DND-41 (cell line): Measurements from ENCODE around the gene EIF4E.
"Not testable (repeated sequence)": the region's sequence is repeated elsewhere in the genome, so short reads cannot be mapped to it uniquely, and the experiment has no call there.

Experiments used
- EZH2 ChIP-seq: IDR thresholded peaks from 3 replicates; pipeline ENCODE4 v1.6.1; 2012; ENCODE audit warnings: borderline replicate concordance, low read depth, mild to moderate bottlenecking, moderate library complexity, low read length, inconsistent platforms; ENCODE audit not compliant: severe bottlenecking
- TF ChIP-seq, protein P1 (sequence below): IDR thresholded peaks from 2 replicates; pipeline ENCODE4 v1.5.1; 2012; ENCODE audit warnings: borderline replicate concordance, low read length, moderate library complexity, mild to moderate bottlenecking; ENCODE audit not compliant: poor library complexity, severe bottlenecking; ENCODE audit errors: extremely low read depth

DNA sequence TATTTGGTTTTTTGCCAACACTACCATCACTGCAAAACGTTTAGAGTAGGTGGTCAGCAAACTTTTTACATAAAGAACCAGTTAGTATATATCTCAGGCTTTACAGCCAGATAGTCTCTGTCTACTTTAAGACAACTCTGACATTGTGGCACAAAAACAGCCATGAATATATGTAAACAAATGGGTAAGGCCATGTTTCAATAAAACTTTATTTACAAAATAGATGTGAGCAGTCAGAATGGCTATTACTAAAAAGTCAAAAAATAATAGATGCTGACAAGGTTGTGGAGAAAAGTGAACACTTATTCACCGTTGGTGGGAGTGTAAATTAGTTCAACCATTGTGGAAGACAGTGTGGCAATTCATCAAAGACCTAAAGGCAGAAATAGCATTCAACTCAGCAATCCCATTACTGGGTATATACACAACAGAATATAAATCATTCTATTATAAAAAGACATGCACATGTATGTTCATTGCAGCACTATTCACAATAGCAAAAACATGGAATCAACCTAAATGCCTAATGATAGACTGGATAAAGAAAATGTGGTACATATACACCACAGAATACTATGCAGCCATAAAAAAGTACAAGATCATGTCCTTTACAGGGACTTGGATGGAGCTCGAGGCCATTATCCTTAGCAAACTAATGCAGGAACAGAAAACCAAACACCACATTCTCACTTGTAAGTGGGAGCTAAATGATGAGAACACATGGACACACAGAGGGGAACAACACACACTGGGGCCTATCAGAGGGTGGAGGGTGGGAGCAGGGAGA is 56.6 kb downstream of the EIF4E start:
- TF ChIP-seq, protein P1, sequence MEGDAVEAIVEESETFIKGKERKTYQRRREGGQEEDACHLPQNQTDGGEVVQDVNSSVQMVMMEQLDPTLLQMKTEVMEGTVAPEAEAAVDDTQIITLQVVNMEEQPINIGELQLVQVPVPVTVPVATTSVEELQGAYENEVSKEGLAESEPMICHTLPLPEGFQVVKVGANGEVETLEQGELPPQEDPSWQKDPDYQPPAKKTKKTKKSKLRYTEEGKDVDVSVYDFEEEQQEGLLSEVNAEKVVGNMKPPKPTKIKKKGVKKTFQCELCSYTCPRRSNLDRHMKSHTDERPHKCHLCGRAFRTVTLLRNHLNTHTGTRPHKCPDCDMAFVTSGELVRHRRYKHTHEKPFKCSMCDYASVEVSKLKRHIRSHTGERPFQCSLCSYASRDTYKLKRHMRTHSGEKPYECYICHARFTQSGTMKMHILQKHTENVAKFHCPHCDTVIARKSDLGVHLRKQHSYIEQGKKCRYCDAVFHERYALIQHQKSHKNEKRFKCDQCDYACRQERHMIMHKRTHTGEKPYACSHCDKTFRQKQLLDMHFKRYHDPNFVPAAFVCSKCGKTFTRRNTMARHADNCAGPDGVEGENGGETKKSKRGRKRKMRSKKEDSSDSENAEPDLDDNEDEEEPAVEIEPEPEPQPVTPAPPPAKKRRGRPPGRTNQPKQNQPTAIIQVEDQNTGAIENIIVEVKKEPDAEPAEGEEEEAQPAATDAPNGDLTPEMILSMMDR, result not testable (repeated sequence)
- TF ChIP-seq EZH2, result not testable (repeated sequence)
